Calu3 (cell line): ENCODE data around the gene CTBP1. TPM values are rescaled to one million over a fixed set of nuclear protein-coding genes. Genes with fewer than 3 reads are reported as not detected.

ENCODE experiments used
- BruUV-seq: library from RNA; stranded (reverse); fragments of 400-500 nt; replicated peaks from 2 replicates; lab custom pipeline; 2021; lab: Mats Ljungman, UMichigan
- CTCF ChIA-PET: fragments of 300-600 bp; sonication (Branson Sonifier 250); formaldehyde crosslinking; loops from one replicate; lab custom pipeline; 2022; ENCODE audit warnings: antibody characterized with exemption; lab: Charles Lee
- DNase-seq: peaks from one replicate; pipeline ENCODE4 v3.0.0; 2022
- H3K27ac Mint-ChIP-seq: one replicate; pipeline ENCODE4 v1.8.0; 2022; ENCODE audit warnings: mixed read lengths; ENCODE audit not compliant: unreplicated experiment
- H3K27me3 Mint-ChIP-seq: one replicate; pipeline ENCODE4 v1.8.0; 2022; ENCODE audit warnings: mixed read lengths; ENCODE audit not compliant: unreplicated experiment
- H3K36me3 Mint-ChIP-seq: one replicate; pipeline ENCODE4 v1.8.0; 2022; ENCODE audit warnings: mild to moderate bottlenecking, moderate library complexity, mixed read lengths; ENCODE audit not compliant: insufficient read depth, unreplicated experiment
- H3K4me1 Mint-ChIP-seq: one replicate; pipeline ENCODE4 v1.8.0; 2022; ENCODE audit warnings: mild to moderate bottlenecking, low read depth, mixed read lengths; ENCODE audit not compliant: unreplicated experiment
- H3K4me3 Mint-ChIP-seq: one replicate; pipeline ENCODE4 v1.8.0; 2022; ENCODE audit warnings: mild to moderate bottlenecking, low read depth, moderate library complexity, mixed read lengths; ENCODE audit not compliant: unreplicated experiment
- H3K9me3 Mint-ChIP-seq: one replicate; pipeline ENCODE4 v1.8.0; 2022; ENCODE audit warnings: low read depth, mixed read lengths; ENCODE audit not compliant: unreplicated experiment
- CTCF ChIP-seq: fragments of 200-600 bp; IDR thresholded peaks from one replicate; pipeline ENCODE4 v1.8.0; 2022; ENCODE audit warnings: antibody characterized with exemption; ENCODE audit not compliant: unreplicated experiment
- intact Hi-C: fragments of 100-400 bp; cut with micrococcal nuclease; formaldehyde crosslinking; loops from one replicate; pipeline ENCODE4 v1.10.0; 2022; ENCODE audit not compliant: unreplicated experiment
- total RNA-seq: library from RNA; stranded (reverse); gene quantifications from 2 replicates; pipeline ENCODE4 v1.2.3, GENCODE V29; 2022

Gene CTBP1
- total RNA-seq, 1 experiment from 2014 or later = 115 TPM

- intact Hi-C loops = no loop called here
- CTCF ChIA-PET = interaction anchor here (0.7 kb wide), 2 partner anchors 24 to 312 kb away, joined by 6 to 8 read pairs; no protein-coding TSS in a partner anchor
- no peaks in the 10 kb centered on the region for H3K9me3 Mint-ChIP-seq
- no peak for DNase-seq
- no peaks in the 10 kb centered on the region for H3K27me3 Mint-ChIP-seq
- BruUV-seq = no TSS peak
- peaks cover 48% of the 10 kb centered on the region for H3K36me3 Mint-ChIP-seq
- H3K4me1 Mint-ChIP-seq = no peaks in the 10 kb centered on the region
- no peak overlapping the region for H3K27ac Mint-ChIP-seq
- H3K4me3 Mint-ChIP-seq = no peak overlapping the region
- TF ChIP-seq CTCF = no peak
These were observed 24.8 kb downstream of the CTBP1 start for GRCh38 chr4:1223841-1224809.

- Mint-ChIP-seq H3K4me3 (no peak overlapping the region), H3K27me3 (no peaks in the 10 kb centered on the region), H3K36me3 (peaks cover 52% of the 10 kb centered on the region), H3K9me3 (no peaks in the 10 kb centered on the region), H3K4me1 (no peaks in the 10 kb centered on the region), H3K27ac (no peak overlapping the region)
- BruUV-seq = no TSS peak
- TF ChIP-seq CTCF = no peak
- no peak for DNase-seq
- CTCF ChIA-PET = interaction anchor here (0.7 kb wide), 2 partner anchors 23 to 311 kb away, joined by 6 to 8 read pairs; no protein-coding TSS in a partner anchor
- intact Hi-C loops = no loop called here
These were observed 25.8 kb downstream of the CTBP1 start for GRCh38 chr4:1222938-1223690.

GRCh38 chr4:1222036-1222789 lies 26.7 kb downstream of the CTBP1 start:
- intact Hi-C loops = no loop called here

More at GRCh38 chr4:1222036-1222789, 26.7 kb downstream of the CTBP1 start:
- TF ChIP-seq CTCF = no peak
- CTCF ChIA-PET = no interaction called here
- BruUV-seq = no TSS peak
- no peak for DNase-seq
- no peaks in the 10 kb centered on the region for H3K9me3 Mint-ChIP-seq
- H3K27ac Mint-ChIP-seq = no peak overlapping the region
- peaks cover 53% of the 10 kb centered on the region for H3K36me3 Mint-ChIP-seq
- H3K4me1 Mint-ChIP-seq = no peaks in the 10 kb centered on the region
- no peaks in the 10 kb centered on the region for H3K27me3 Mint-ChIP-seq
- H3K4me3 Mint-ChIP-seq = no peak overlapping the region
